ENCODE measurements around the gene TMED3. TPM values are rescaled to one million over a fixed set of nuclear protein-coding genes. Genes with fewer than 3 reads are reported as not detected.

The TMED3 gene
- 10 to 100 TPM; 32.4 to 37.1 TPM for total RNA-seq
- long read RNA-seq, transcript TMED3-201 (3 exons, 1,475 nt): major isoform, 118 of 120 reads
- long read RNA-seq, partial matches to known transcripts: 1 of 120 reads
- long read RNA-seq, other reads (novel, unspliced or antisense): 1 of 120 reads

DNA sequence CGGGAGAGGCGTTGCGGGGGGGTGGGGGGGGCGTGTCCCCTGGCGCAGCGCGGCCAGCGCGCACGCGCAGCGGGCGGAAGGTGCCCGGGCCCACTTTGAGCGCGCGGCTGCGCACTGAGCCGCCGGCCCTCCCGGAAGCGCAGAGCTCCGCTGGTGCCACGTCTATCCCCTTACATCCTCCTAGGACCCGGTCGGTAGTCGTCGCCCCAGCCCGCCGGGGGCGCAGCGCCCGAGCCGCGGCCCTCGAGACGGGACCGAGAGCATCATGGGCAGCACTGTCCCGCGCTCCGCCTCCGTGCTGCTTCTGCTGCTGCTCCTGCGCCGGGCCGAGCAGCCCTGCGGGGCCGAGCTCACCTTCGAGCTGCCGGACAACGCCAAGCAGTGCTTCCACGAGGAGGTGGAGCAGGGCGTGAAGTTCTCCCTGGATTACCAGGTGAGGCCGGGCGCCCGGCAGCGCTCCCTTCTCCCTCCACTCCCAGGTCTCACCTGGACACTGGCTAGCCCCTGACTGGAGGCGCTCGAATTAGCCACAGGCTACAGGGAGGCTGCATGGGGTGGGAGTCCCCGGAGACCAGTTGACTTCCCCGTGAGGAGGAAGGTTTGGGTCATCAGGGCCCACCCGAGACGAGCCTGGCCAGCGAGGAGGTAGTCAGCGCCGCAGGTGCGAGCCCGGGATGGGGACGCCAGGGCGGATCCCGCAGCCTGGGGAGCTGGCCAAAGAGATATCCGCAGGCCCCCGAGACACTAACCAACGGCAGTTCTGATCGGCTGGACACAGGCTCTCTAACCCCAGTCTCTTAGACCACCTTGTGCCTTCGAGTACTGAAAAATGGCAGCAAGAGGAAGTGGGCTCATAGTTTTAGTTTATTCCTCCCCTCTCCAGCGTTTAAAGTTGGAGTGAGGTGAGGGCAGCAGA is at the start of gene TMED3:
TSS of gene TMED3 (plus strand) at position 128 of the 916 bp plus-strand sequence. CDS start at position 266, 138 bp downstream.
- ATAC-seq: peak; percentile 96 to 99
- peak; percentile 83 for DNase-seq
- intact Hi-C loops (cut with DNase I): no loop called here

DNA sequence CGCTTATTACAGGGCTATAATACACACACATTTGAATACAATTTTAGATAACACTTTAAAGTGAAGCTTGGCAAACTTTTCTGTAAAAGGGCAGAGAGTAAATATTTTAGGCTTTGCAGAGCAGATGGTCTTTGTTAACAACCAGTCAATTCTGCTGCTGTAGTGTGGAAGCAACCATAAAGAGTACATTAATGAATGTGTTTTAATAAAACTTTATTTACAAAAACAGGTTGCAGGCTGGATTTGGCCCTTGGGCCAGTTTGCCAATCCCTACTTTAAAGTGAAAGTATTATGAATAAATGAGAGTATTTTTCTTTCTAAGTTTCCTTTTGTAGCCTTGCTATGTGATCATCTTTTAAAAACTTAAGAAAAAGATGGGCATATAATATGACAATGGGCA is 49.1 kb upstream of the TMED3 start:
- no peak for DNase-seq
- intact Hi-C loops (cut with DNase I): no loop called here
- no peak for ATAC-seq

DNA sequence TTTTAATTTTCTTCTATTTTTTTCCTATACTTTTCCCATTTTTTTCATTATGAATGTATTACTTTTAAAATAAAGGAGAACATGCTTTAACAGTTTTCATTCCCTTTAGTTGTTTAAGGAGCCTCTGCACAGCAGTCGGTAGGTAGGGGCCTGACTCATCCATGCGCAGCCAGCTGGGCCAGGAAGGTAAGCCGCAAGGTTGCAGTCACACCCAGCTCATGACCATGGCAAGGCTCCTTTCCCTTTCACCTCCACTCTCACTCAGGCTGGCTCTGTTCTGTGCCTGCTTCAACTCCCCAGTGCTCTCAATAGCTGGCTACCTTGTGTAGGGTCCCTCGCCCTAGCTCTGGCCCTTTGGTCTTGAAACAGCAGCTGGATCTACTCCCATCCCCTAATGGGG is 45.7 kb upstream of the TMED3 start:
- intact Hi-C loops (cut with DNase I): no loop called here
- no peak for ATAC-seq
- DNase-seq: no peak

- intact Hi-C loops (cut with DNase I): no loop called here
- ATAC-seq (peak; percentile 54 to 72), DNase-seq (no peak)
Observed at GRCh38 chr15:79265987-79266579, 44.8 kb upstream of the TMED3 start.

- ATAC-seq (no peak), DNase-seq (no peak)
- intact Hi-C loops (cut with DNase I): no loop called here
Observed at GRCh38 chr15:79282371-79283251, 28.3 kb upstream of the TMED3 start, which contains the start of gene ANKRD34C. TSS of gene ANKRD34C (plus strand) at chr15:79282722. CDS start at chr15:79293285, 10,563 bp downstream.

- ATAC-seq (peak; percentile 88 to 90), DNase-seq (peak; percentile 48)
- intact Hi-C loops (cut with DNase I): no loop called here
Observed at GRCh38 chr15:79283252-79284048, 27.5 kb upstream of the TMED3 start.

DNA sequence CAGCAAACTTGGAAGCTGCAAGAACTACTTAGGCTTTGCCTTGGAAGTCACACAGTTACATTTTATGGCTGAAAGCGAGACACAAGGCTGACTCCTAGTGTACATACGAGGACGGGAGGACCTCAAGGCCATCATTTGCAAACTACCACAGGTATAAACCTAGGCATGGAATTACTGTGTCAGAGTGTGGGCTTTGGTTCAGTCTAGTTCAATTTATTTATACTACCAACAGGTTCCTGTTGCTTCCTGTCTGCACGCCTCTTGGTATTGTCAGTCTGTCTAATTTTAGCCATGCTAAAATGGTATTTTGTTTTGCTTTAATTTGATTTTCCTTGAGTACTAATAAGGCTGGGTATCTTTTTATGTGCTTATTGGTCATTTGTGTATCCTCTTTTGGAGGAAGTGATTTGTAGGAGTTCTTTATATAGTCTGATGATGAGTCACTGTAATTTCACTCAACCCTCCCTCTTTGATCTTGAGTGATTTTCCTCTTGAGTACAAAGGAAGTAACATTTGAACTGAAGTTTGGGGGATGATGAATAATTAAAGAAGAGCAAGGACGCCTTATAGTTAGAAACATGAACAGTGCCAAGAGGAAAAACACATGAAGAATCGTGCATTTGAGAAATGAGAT is 20.2 kb upstream of the TMED3 start:
- no peak for DNase-seq
- no peak for ATAC-seq
- intact Hi-C loops (cut with DNase I): no loop called here

- ATAC-seq: no peak
- intact Hi-C loops (cut with DNase I): no loop called here
- DNase-seq: no peak
Observed at GRCh38 chr15:79292011-79292410, 18.9 kb upstream of the TMED3 start.

GRCh38 chr15:79294075-79294474 is 16.8 kb upstream of the TMED3 start:
- DNase-seq (no peak), ATAC-seq (no peak)
- intact Hi-C loops (cut with DNase I): no loop called here

GRCh38 chr15:79296583-79296982 is 14.3 kb upstream of the TMED3 start:
- ATAC-seq (no peak), DNase-seq (no peak)
- intact Hi-C loops (cut with DNase I): no loop called here

DNA sequence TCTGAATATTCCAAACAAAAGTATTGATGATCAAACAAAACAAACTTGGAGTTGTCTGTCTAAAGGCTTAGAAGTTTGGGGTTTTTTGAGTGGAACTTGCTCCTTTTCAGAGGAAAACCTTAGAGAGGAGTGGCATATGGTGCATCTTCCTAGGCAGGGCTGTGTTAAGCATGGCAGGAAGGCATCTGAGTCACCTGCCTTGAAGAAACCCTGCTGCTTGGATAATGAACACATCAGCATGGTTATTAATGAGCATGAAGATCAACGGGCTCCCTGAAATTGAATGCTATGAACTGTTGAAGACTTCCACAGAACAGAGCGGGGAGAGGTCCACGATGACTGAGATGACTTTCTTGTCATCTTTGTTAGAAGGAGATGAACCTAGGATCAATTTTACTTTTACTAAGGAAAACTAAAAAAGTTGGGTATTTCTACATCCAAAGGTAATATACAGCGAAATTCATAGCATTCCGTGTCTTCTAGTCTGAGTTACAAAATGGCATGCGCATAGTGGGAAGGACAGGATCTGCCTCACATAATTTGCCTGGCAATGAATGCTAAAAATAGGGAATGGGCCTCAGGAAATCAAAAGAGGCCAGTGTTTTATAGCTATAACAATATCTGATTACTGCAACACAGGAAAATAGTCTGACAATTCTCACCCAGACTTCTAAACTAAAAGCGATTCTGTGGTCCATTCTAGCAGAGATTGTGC is 11.6 kb upstream of the TMED3 start:
- intact Hi-C loops (cut with DNase I): no loop called here
- ATAC-seq: no peak
- no peak for DNase-seq

GRCh38 chr15:79299841-79300235 is 11.1 kb upstream of the TMED3 start:
- intact Hi-C loops (cut with DNase I): no loop called here
- DNase-seq (no peak), ATAC-seq (no peak)

GRCh38 chr15:79307251-79307650 is 3.7 kb upstream of the TMED3 start:
- DNase-seq (no peak), ATAC-seq (no peak)
- intact Hi-C loops (cut with DNase I): no loop called here

GRCh38 chr15:79308874-79309273 is 2.0 kb upstream of the TMED3 start:
- DNase-seq: no peak
- intact Hi-C loops (cut with DNase I): no loop called here
- no peak for ATAC-seq

DNA sequence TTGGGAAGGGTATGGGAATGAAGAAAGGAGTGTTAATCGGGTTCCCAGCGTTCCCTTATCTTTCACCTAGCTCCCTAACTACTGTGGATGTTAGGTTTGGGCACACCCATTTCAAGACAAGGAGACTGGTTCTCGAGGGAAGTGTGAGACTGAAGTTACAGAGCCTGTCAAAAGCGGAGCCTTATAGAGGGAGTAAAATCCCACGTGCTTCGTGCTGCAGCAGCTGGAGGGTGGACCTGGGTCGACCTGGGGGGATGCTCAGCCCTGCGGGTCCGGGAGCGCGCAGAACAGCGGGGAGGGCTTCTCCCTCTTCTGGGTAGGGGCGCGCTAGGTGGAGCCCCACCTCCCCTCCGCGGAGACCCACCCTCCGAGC is 314 bp upstream of the TMED3 start:
- peak in 1 of 2 donors; percentile 57 for ATAC-seq
- intact Hi-C loops (cut with DNase I): no loop called here
- DNase-seq: no peak

DNA sequence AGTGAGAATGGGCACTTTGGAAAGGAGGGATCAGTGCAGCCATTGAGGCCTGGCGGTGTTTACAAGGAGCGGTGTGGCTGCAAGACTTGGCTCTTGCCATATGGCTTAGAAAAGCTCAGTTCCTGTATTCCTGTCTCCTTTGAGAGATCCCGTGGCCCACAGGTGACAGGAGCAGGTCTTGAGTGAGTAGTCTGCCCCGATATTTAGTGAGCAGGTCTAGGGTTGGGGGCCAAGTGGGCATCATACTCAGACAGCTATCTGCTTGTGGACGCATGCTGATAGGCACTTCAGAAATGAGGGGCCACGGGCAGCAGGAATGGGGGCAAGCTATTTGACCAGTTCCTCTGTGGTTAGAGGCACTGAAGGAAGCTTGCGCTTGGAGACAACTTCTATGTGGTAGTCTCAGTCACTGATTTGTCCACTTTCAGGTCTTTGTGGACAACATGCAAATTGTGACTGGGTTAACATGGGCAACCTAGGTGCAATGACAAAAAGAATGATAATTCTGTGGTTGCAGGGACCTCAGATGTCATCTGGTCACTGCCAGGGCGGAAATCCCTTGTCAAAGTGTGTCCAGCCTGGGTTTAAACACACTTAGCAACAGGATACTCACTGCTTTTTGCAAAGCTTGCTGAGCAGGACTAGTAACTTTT is 1.1 kb downstream of the TMED3 start:
- ATAC-seq: no peak
- intact Hi-C loops (cut with DNase I): no loop called here
- no peak for DNase-seq

- no peak for ATAC-seq
- DNase-seq: no peak
- intact Hi-C loops (cut with DNase I): no loop called here
Observed at GRCh38 chr15:79314186-79314585, 3.3 kb downstream of the TMED3 start.
